GM18505 (cell line): Measurements from ENCODE around the gene PPP4C.

Experiments
- ATAC-seq: cut with Tn5 transposase; IDR thresholded peaks from one replicate; pipeline ENCODE4 v1.9.1; 2021; ENCODE audit not compliant: unreplicated experiment
- POLR2A ChIP-seq: IDR thresholded peaks from 4 replicates; pipeline ENCODE4 v1.6.1; 2011; ENCODE audit warnings: borderline replicate concordance; ENCODE audit not compliant: insufficient read depth, insufficient read length; ENCODE audit errors: extremely low read depth

Gene PPP4C

GRCh38 chr16:30046178-30046577 is 29.6 kb upstream of the PPP4C start:
- no peak for ATAC-seq
- no peak for TF ChIP-seq POLR2A

GRCh38 chr16:30046588-30046987 is 29.2 kb upstream of the PPP4C start:
- no peak for TF ChIP-seq POLR2A
- no peak for ATAC-seq

GRCh38 chr16:30049871-30050270 is 25.9 kb upstream of the PPP4C start:
- ATAC-seq: no peak

GRCh38 chr16:30051518-30051917 is 24.3 kb upstream of the PPP4C start:
- ATAC-seq: no peak
- TF ChIP-seq POLR2A: no peak

More at GRCh38 chr16:30049871-30050270, 25.9 kb upstream of the PPP4C start:
- no peak for TF ChIP-seq POLR2A

GRCh38 chr16:30052671-30053372 is 23.0 kb upstream of the PPP4C start:
- ATAC-seq: peak; percentile 66
- TF ChIP-seq POLR2A: no peak

GRCh38 chr16:30053376-30054015 is 22.3 kb upstream of the PPP4C start:
- TF ChIP-seq POLR2A: no peak
- ATAC-seq: no peak

GRCh38 chr16:30054451-30054850 is 21.3 kb upstream of the PPP4C start:
- no peak for TF ChIP-seq POLR2A
- no peak for ATAC-seq

- TF ChIP-seq POLR2A: no peak
- ATAC-seq: no peak
These were observed 20.7 kb upstream of the PPP4C start for GRCh38 chr16:30054959-30055553.

GRCh38 chr16:30060346-30060745 is 15.4 kb upstream of the PPP4C start:
- no peak for TF ChIP-seq POLR2A
- no peak for ATAC-seq

GRCh38 chr16:30060836-30061554 is 14.8 kb upstream of the PPP4C start:
- TF ChIP-seq POLR2A: no peak
- no peak for ATAC-seq

- TF ChIP-seq POLR2A: no peak
- ATAC-seq: no peak
These were observed 12.4 kb upstream of the PPP4C start for GRCh38 chr16:30063278-30063892.

- peak; percentile 73 for TF ChIP-seq POLR2A
- no peak for ATAC-seq
These were observed 11.7 kb upstream of the PPP4C start for GRCh38 chr16:30063893-30064728.
